ENCODE results near the gene ACSS1.

DNA sequence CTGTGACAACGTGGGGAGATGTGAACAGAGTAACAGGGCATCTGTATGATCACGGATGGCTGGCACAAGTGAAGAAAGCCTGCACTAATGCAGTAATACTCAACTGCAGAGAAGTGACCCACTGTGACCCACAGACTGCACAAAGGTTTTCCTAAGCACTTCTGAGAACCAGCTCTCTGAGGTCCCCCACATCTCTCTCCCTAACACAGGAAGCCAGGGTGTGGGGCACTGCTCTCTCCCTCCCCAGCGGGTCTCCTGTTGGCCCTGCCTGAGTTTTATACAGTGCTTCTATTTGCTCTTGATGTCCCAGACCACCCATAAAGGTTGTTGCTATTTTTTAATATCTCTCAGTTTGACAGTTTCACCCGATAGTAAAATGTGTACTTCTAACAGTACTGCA lies 76.7 kb downstream of the ACSS1 start:
- TF ChIP-seq POLR2AphosphoS5 (IDR thresholded peaks at IDR 0.05; ENCODE audit: low read depth) = no peak
- TF ChIP-seq EZH2 (IDR thresholded peaks at IDR 0.05; ENCODE audit: low read depth, unreplicated experiment) = no peak
- TF ChIP-seq, protein P1, sequence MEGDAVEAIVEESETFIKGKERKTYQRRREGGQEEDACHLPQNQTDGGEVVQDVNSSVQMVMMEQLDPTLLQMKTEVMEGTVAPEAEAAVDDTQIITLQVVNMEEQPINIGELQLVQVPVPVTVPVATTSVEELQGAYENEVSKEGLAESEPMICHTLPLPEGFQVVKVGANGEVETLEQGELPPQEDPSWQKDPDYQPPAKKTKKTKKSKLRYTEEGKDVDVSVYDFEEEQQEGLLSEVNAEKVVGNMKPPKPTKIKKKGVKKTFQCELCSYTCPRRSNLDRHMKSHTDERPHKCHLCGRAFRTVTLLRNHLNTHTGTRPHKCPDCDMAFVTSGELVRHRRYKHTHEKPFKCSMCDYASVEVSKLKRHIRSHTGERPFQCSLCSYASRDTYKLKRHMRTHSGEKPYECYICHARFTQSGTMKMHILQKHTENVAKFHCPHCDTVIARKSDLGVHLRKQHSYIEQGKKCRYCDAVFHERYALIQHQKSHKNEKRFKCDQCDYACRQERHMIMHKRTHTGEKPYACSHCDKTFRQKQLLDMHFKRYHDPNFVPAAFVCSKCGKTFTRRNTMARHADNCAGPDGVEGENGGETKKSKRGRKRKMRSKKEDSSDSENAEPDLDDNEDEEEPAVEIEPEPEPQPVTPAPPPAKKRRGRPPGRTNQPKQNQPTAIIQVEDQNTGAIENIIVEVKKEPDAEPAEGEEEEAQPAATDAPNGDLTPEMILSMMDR (conservative IDR thresholded peaks at IDR 0.05; ENCODE audit: low read depth in 2 of 2) = no peak
- no peak for TF ChIP-seq JUNB (IDR thresholded peaks at IDR 0.05; ENCODE audit: unreplicated experiment)
